Fibroblast of lung (primary cell): Measurements from ENCODE around the gene DCLK2.

Experiments used
- CTCF ChIP-seq, 2 donors: IDR thresholded peaks in 1 of 2; conservative IDR thresholded peaks in 1 of 2; 1 replicate in 1 of 2; 2 replicates in 1 of 2; pipeline ENCODE4 v1.5.1; 2011 to 2012; ENCODE audit warnings: low read length in 2 of 2, control low read depth in 1 of 2, inconsistent platforms in 1 of 2, low read depth in 1 of 2, mild to moderate bottlenecking in 1 of 2
- EZH2 ChIP-seq: IDR thresholded peaks from 2 replicates; pipeline ENCODE4 v1.5.1; 2012; ENCODE audit warnings: low read length, control low read depth, mild to moderate bottlenecking; ENCODE audit errors: missing control alignments

- TF ChIP-seq CTCF (conservative IDR thresholded peaks at IDR 0.05 in 1 of 2, IDR thresholded peaks at IDR 0.05 in 1 of 2; ENCODE audit: low read depth in 1 of 2, low read length in 2 of 2): no peak
- no peak for TF ChIP-seq EZH2
Observed at GRCh38 chr4:150061086-150061776, 17.0 kb upstream of the DCLK2 start.
